BE2C (cell line): ENCODE data around the gene SASH1.

Experiments used
- DNase-seq: peaks from one replicate; pipeline ENCODE4 v3.0.0-alpha.2; 2020
- H3K27me3 ChIP-seq: fragments of 250-450 bp; sonication (Bioruptor Pico); 2 replicates; pipeline ENCODE4 v1.5.1; 2020; ENCODE audit warnings: mild to moderate bottlenecking
- H3K36me3 ChIP-seq: fragments of 250-450 bp; sonication (Bioruptor Pico); 2 replicates; pipeline ENCODE4 v1.5.1; 2020; ENCODE audit warnings: mild to moderate bottlenecking
- H3K4me1 ChIP-seq: fragments of 250-450 bp; sonication (Bioruptor Pico); 2 replicates; pipeline ENCODE4 v1.5.1; 2020
- H3K4me3 ChIP-seq: 2 replicates; pipeline ENCODE4 v1.5.1; 2011; ENCODE audit warnings: low read depth, low read length
- H3K9me3 ChIP-seq: fragments of 250-450 bp; sonication (Bioruptor Pico); 2 replicates; pipeline ENCODE4 v1.5.1; 2020
- TF ChIP-seq, protein P1 (sequence below): IDR thresholded peaks from 2 replicates; pipeline ENCODE4 v1.5.1; 2012; ENCODE audit warnings: mild to moderate bottlenecking, low read depth, low read length

SASH1 gene

DNA sequence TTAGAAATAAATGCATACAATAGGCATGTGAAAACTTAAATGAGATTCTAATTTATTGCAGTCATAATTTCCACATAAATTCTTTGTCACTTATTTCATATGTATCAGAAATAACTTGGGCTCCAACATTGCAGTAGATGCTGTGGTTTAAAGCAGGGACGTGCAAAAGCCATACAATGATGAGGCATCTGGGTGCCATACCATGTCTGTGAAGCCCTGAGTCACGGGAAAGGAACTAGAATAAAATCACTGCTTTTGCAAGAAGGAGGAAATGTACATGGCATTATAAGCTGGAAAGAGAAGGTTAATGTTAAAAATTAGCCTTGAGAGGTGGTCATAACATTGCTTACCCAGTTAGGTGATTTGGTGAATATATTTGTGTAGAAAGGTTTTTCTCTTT, 180.4 kb downstream of the SASH1 start:
- Histone ChIP-seq H3K4me1 (no peaks in the 10 kb centered on the region), H3K36me3 (no peaks in the 10 kb centered on the region), H3K27me3 (no peaks in the 10 kb centered on the region), H3K9me3 (no peaks in the 10 kb centered on the region), H3K4me3 (no peak overlapping the region)
- DNase-seq: no peak
- TF ChIP-seq, protein P1, sequence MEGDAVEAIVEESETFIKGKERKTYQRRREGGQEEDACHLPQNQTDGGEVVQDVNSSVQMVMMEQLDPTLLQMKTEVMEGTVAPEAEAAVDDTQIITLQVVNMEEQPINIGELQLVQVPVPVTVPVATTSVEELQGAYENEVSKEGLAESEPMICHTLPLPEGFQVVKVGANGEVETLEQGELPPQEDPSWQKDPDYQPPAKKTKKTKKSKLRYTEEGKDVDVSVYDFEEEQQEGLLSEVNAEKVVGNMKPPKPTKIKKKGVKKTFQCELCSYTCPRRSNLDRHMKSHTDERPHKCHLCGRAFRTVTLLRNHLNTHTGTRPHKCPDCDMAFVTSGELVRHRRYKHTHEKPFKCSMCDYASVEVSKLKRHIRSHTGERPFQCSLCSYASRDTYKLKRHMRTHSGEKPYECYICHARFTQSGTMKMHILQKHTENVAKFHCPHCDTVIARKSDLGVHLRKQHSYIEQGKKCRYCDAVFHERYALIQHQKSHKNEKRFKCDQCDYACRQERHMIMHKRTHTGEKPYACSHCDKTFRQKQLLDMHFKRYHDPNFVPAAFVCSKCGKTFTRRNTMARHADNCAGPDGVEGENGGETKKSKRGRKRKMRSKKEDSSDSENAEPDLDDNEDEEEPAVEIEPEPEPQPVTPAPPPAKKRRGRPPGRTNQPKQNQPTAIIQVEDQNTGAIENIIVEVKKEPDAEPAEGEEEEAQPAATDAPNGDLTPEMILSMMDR: no peak

DNA sequence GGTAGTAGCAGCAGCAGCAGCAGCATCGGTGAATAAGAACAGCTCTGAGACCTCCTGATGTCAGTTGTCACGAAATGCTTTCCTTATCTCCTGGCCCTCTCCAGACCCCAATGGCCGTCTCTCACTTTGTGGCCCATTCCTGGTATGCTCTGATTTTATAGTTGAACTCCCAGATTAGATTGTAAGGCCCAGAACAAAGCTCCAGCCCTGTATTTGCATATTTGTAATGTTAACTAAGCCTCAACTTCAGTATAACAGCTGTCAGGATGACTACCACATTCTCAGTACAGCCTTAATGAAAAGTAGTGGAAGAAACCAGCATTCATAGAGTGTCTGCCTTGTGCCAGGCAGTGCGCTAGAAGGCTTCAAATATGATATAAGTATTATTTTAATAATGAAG, 180.9 kb downstream of the SASH1 start:
- no peaks in the 10 kb centered on the region for H3K36me3 ChIP-seq
- no peak overlapping the region for H3K4me3 ChIP-seq
- no peaks in the 10 kb centered on the region for H3K9me3 ChIP-seq
- H3K4me1 ChIP-seq: no peaks in the 10 kb centered on the region
- no peaks in the 10 kb centered on the region for H3K27me3 ChIP-seq
- TF ChIP-seq, protein P1: no peak
- no peak for DNase-seq

DNA sequence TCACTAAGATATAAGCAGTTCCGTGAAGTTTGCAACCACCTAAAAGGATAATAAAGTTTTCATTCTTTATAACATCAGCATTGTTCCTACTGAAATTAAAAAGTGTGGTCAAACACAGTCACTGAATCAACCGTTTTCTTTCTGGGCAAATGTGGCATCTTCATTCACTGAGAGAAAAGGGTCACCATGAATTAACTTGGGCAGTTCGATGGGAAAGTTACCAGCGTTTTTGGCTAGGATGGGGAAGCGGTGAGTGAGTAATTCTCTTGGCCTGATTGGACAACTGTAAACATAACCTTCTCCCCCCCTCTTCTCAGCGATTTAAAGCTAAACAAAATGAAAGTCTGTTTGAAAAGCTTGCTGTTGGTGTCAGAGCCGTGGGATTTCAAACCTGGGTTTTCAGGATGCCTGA, 181.8 kb downstream of the SASH1 start:
- no peak for DNase-seq
- H3K4me1 ChIP-seq: no peaks in the 10 kb centered on the region

DNA sequence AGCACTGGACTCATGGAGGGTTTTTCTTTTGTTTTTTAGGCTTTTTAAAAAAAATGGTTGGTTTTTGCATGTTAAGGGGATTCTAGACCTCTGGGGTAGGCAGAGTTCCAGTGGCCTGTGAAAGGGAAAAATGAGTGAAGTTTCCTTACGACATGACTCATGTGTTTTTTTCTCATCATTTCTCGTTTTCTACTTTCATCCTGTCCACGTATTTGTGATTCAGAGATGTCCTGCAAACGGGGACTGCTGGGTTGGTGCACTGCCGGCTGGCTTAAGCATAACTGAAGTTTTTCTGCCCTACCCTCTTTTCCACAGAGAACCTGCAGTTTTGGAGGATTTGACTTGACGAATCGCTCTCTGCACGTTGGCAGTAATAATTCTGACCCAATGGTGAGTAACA, 182.3 kb downstream of the SASH1 start:
- no peak for DNase-seq
- H3K9me3 ChIP-seq: no peaks in the 10 kb centered on the region
- no peaks in the 10 kb centered on the region for H3K27me3 ChIP-seq
- no peaks in the 10 kb centered on the region for H3K4me1 ChIP-seq
- TF ChIP-seq, protein P1: no peak
- H3K4me3 ChIP-seq: no peak overlapping the region
- no peaks in the 10 kb centered on the region for H3K36me3 ChIP-seq

More for the DNA sequence above, 181.8 kb downstream of the SASH1 start:
- no peaks in the 10 kb centered on the region for H3K9me3 ChIP-seq
- H3K27me3 ChIP-seq: no peaks in the 10 kb centered on the region
- TF ChIP-seq, protein P1: no peak
- H3K4me3 ChIP-seq: no peak overlapping the region
- H3K36me3 ChIP-seq: no peaks in the 10 kb centered on the region

DNA sequence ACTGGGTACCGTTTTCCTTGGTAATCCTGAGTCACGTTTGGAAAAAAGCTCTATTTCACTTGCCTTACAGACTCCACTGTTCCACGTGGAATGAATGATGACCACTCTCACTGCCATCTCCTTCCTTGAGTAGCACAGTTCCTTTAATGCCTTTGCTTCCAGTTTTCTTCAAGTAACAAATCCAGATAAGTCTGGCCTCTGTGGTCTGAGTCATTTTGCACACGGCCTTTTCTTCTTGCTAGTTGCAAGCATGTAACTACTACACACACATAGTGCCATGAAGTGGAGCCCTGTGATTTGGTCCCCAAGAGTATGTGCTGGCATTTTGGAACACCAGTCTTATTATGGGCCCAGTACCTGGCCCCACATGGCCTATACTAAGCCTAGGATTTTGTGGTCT, 182.8 kb downstream of the SASH1 start:
- no peak for DNase-seq
- Histone ChIP-seq H3K4me1 (no peaks in the 10 kb centered on the region), H3K9me3 (no peaks in the 10 kb centered on the region), H3K36me3 (no peaks in the 10 kb centered on the region), H3K27me3 (no peaks in the 10 kb centered on the region), H3K4me3 (no peak overlapping the region)
- TF ChIP-seq, protein P1: no peak

DNA sequence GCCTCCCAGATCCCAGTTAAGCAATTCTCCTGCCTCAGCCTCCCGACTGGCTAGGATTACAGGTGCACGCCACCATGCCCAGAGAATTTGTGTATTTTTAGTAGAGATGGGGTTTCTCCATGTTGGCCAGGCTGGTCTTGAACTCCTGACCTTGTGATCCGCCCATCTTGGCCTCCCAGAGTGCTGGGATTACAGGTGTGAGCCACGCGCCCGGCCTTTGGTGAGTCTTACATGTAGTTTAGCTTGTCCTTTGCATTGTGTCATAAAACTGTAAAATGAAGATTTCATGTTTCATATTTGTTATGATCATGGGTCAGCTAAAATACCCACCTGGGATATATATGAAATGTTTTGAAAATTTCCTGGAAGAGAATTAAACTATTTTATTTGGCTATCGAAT, 183.5 kb downstream of the SASH1 start:
- DNase-seq: no peak
- Histone ChIP-seq H3K4me1 (no peaks in the 10 kb centered on the region), H3K4me3 (no peak overlapping the region), H3K9me3 (no peaks in the 10 kb centered on the region), H3K36me3 (no peaks in the 10 kb centered on the region), H3K27me3 (no peaks in the 10 kb centered on the region)
- TF ChIP-seq, protein P1: no peak
